HG03342 (cell line): ENCODE results near the gene SOWAHD.
"Not testable (repeated sequence)": the region's sequence is repeated elsewhere in the genome, so short reads cannot be mapped to it uniquely, and the experiment has no call there.

ENCODE experiments used
- ATAC-seq: cut with Tn5 transposase; IDR thresholded peaks from one replicate; pipeline ENCODE4 v1.9.1; 2021; ENCODE audit warnings: mild to moderate bottlenecking, moderate library complexity; ENCODE audit not compliant: unreplicated experiment

Gene SOWAHD

DNA sequence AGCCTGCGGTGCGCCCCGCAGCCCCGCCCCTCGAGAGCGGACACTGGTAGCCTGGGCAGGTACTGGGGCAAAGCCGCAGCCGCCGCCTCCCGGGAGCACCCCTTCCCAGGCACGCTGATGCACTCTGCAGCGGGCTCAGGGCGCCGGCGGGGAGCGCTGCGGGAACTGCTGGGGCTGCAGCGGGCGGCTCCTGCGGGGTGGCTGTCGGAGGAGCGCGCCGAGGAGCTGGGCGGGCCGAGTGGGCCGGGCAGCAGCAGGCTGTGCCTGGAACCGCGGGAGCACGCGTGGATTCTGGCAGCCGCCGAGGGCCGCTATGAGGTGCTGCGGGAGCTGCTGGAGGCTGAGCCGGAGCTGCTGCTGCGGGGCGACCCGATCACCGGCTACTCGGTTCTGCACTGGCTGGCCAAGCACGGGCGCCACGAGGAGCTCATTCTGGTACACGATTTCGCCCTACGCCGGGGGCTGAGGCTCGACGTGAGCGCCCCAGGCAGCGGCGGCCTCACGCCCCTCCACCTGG is 401 bp downstream of the SOWAHD start:
- ATAC-seq, result no peak

DNA sequence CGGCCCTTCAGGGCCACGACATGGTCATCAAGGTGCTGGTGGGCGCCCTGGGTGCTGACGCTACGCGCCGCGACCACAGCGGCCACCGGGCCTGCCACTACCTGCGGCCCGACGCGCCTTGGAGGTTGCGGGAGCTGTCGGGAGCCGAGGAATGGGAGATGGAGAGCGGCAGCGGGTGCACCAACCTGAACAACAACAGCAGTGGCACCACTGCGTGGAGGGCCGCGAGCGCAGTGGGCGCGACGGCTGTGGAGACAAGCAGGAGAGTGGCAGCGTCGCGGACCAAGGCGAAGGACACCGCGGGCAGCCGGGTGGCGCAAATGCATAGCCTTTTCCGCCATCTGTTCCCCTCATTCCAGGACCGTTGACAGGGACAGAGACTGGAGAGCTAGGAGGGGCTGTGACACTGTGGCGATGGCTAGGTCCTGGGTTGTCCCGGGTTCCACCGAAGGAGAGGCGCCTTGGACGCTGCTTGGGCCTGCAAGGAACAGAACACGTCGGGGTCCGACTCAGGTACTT is 919 bp downstream of the SOWAHD start:
- ATAC-seq, result no peak

DNA sequence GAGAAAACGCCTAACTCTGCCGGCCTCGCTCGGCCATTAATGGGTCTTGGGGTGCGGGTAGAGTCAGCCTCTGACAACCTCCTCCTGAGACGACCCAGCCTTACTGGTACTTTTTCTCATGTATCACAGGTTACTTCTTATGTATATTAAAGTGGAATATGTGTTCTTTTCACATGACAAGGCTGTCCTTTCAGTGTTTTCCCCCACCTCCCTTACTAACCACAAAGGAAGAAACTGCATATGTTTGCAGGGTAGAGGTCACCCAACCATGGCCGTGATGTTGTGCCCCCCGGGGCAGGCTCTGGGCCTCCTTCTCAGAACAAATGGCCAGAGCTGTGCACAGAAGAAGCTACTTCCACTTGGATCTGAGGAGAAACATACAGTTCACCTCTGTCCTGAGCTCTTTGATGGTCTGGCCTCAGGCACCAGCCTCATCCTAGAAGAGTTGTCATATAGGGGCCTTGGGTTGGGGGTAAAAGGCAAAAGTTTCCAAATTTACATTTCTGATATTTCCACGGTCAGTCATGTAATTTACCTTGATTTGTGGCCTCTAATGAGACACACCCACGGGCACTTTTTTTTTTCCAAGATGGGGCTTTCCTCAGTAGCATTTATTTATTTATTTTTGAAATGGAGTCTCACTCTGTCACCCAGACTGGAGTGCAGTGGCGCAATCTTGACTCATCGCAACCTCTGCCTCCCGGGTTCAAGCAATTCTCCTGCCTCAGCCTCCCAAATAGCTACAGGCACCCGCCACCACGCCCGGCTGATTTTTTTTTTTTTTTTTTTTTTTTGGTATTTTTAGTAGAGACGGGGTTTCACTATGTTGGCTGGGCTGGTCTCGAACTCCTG is 1.9 kb downstream of the SOWAHD start:
- ATAC-seq, result no peak

GRCh38 chrX:119762718-119763117 is 4.3 kb downstream of the SOWAHD start:
- no peak for ATAC-seq

GRCh38 chrX:119763181-119763580 is 4.8 kb downstream of the SOWAHD start:
- ATAC-seq, result no peak

DNA sequence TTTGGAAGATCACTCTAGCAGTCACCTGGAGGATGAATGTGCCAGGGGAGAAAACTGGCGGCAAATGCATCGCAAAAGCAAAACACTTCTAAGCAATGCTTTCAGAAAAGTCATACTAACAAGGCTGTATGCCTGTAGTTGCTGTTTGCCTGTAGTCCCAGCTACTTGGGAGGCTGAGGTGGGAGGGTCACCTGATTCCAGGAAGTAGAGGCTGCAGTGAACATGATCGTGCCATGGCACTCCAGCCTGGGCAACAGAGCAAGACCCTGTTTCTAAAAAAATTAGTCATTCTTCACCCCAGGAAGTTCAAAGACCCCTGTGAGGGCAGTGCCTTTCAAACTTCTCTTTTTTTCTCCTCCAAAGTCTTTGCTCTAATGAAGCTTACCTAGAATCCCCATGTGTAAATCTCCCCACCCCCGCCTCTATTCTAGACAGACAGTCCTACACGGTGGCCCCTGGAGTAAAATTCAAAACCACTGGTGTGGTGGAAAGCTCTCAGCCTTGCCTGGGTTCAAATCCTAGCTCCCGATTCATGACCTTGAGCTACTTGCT is 5.5 kb downstream of the SOWAHD start:
- no peak for ATAC-seq

DNA sequence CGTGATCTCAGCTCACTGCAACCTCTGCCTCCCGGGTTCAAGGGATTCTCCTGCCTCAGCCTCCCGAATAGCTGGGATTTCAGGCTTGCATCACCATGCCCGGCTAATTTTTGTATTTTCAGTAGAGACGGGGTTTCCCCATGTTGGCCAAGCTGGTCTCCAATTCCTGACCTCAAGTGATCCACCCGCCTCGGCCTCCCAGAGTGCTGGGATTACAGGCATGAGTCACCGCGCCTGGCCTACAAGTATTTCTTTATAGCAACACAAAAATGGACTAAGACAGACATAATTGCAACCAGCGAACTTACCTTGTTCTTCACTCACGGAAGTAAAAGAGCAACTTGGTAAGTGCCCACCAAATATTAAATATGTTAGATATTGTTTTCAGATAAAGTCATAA is 10.0 kb downstream of the SOWAHD start:
- ATAC-seq, result not testable (repeated sequence)

DNA sequence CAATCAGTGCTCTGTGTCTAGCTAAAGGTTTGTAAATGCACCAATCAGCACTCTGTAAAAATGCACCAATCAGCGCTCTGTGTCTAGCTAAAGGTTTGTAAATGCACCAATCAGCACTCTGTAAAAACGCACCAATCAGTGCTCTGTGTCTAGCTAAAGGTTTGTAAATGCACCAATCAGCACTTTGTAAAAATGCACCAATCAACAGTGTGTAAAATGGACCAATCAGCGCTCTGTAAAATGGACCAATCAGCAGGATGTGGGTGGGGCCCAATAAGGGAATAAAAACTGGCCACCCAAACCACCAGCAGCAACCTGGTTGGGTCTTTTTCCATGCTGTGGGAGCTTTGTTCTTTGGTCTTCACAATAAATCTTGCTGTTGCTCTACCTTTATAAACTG is 11.0 kb downstream of the SOWAHD start:
- not testable (repeated sequence) for ATAC-seq

DNA sequence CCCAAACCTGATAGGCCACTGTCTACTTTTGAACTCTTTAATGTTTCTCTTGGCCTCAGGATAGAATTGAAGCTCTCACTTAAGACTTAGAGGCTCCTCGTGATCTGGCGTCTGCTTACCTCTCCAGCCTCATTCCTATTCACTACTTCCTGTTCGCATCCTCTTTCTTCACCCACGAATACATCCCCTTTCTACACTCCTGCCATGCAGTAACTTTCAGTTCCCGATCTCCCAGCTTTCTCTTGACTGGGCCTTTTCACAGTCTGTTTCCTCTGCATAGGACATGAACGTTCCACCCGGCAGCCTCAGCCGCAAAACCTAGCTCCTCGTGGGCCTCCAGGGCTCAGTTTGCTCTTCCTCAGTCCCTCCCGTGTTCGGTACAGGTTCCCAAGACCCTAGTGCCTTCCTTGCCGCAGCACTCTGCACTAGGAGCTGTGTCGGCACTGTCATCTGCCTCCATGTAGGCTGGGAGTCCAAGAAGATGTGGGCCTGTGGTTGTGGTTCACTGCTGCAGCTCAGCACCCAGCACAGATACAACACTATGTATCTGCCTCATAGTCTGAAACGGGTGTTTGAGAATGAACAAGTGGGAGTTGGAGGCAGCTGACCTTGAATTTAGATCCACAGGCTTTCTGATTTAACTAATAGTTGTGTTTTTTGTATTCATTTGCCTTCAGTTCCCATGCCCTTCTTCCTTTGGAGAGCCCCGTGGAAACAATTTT is 17.3 kb downstream of the SOWAHD start:
- peak; percentile 51 for ATAC-seq

GRCh38 chrX:119778829-119779228 is 20.4 kb downstream of the SOWAHD start:
- no peak for ATAC-seq

GRCh38 chrX:119783026-119783425 is 24.6 kb downstream of the SOWAHD start:
- ATAC-seq, result no peak

DNA sequence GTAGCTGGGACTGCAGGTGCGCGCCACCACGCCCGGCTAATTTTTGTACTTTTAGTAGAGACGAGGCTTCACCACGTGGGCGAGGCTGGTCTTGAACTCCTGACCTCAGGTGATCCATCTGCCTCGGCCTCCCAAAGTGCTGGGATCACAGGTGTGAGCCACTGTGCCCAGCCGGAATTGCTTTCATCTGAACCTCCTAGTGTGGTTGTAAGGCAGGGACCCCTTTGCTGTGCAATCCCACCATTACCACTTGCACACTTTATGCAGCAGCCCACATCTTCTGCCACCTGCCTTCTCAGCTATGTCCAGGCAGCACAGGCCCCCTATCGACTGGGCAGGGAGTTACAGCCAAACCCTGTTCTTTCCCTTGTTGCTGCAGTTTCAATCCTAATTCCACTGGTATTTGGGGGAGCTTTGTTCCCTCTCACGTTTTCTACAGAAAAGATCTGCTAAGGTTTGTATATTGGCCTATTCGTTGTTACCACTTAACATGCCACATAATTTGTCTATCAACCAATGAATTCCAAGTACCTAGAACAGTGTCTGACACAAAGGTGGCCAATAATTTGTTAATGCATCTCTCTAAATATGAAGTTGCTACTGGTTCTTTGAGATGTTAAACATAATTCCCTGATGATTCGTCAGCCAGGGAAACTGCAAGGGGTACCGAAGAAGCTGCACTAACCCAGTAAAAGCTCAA is 26.5 kb downstream of the SOWAHD start:
- ATAC-seq, result peak; percentile 79

DNA sequence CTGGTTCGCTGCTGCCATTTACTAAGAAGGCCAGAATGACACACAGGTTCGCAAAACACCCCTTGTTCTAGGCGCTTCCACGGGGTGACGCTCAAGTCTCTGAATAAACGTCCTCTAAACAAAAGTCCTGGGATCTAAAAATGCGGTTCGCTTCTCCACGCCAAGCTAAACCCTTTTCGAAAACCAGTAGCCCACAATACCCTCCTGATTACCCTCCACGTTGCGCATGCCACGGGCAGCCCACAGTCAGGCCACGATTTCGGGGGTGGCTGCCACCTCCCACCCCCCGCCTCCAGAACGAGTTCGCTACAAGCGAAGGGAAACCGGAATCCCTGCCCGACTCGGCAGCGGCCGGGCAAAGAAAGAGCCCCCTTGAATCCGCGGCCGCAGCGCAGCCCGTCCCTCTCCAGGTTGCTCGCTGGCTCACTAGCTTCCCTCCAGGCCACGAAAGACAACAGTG is 32.6 kb downstream of the SOWAHD start:
- ATAC-seq, result peak; percentile 21

GRCh38 chrX:119791437-119792231 is 33.2 kb downstream of the SOWAHD start, which contains the start of gene RPL39:
RPL39 (minus strand) TSS chrX:119791630; CDS start chrX:119791576, 54 bp downstream.
- peak; percentile 84 for ATAC-seq

DNA sequence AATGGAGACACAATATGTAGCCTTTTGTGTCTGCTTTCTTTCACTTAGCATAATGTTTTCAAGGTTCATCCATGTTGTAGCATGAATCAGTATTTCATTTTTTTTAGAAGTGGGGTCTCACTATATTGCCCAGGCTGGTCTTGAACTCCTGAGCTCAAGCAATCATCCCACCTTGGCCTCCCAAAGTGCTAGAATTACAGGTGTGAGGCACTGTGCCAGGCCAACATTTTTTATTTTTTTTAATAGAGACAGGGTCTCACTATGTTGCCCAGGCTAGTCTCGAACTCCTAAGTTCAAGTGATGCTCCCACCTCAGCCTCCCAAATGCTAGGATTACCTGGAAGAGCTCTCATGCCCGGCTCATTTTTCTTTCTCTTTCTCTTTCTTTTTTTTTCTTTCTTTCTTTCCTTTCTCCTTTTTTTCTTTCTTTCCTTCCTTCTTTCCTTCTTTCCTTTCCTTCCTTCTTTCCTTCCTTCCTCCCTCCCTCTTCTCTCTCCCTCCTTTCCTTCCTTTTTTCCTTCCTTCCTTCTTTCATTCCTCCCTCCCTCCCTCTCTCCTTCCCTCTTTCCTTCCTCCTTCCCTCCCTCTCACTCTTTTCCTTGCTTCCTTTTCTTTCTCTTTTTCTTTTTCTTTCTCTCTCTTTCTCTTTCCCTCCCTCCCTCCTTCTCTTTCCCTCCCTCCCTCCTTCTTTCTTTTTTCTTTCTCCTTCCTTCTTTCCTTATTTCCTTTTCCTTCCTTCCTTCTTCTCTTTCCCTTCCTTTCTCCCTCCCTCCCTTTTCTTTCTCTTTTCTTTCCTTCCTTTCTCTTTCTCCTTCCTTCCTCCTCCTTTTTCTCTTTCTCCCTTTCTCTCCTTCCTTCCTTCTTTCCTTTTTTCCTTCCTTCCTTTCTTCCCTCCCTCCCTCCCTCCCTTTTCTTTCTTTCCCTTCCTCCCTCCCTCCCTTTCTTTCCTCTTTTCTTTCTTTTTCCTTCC is 43.1 kb downstream of the SOWAHD start:
- ATAC-seq, result no peak

GRCh38 chrX:119802546-119802945 is 44.2 kb downstream of the SOWAHD start:
- no peak for ATAC-seq

DNA sequence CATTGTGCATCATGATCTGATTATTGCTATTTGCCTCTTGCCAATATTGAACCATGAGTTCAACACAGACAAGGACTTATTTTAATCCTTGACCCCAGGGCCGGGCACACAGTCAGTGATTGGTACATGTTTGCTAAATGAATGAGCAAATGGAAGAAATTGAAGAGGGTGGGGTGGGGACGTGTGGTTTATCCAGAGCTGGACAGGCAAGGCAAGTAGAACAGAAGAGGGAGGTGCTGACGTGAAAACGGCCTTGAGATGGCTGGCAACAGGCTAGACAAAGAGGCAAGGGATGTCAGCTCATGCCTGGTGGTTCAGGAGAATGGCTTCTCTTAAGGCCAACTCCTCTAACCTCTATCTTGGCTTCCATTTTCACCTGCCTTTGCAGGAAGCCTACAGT is 50.1 kb downstream of the SOWAHD start:
- ATAC-seq, result not testable (repeated sequence)

- no peak for ATAC-seq
Observed at GRCh38 chrX:119809185-119809666, 50.8 kb downstream of the SOWAHD start.
